Muscle of leg (tissue), 11 donors: Measurements from ENCODE around the gene ZRANB3. TPM values are rescaled to one million over a fixed set of nuclear protein-coding genes. Genes with fewer than 3 reads are reported as not detected.
"Not testable (repeated sequence)": the region's sequence is repeated elsewhere in the genome, so short reads cannot be mapped to it uniquely, and the experiment has no call there.

Source experiments
- DNase-seq: peaks from one replicate; pipeline ENCODE4 v3.0.0; 2013
- H3K27ac ChIP-seq: one replicate; pipeline ENCODE4 v1.5.1; 2013; ENCODE audit warnings: mild to moderate bottlenecking, low read length, control low read depth
- H3K27me3 ChIP-seq: one replicate; pipeline ENCODE4 v1.6.1; 2013; ENCODE audit warnings: low read length; ENCODE audit not compliant: control insufficient read depth, insufficient read depth
- H3K36me3 ChIP-seq: one replicate; pipeline ENCODE4 v1.6.1; 2013; ENCODE audit warnings: low read length; ENCODE audit not compliant: control insufficient read depth, insufficient read depth
- H3K4me1 ChIP-seq: one replicate; pipeline ENCODE4 v1.6.1; 2013; ENCODE audit warnings: low read length; ENCODE audit not compliant: control insufficient read depth, insufficient read depth
- H3K4me3 ChIP-seq: one replicate; pipeline ENCODE4 v1.5.1; 2013; ENCODE audit warnings: low read length, control low read depth
- H3K9me3 ChIP-seq: replicated peaks from 2 replicates; pipeline ENCODE4 v1.6.1; 2013; ENCODE audit warnings: low read depth, low read length; ENCODE audit not compliant: control insufficient read depth
- WGBS: methylation state at CpG from one replicate; pipeline ENCODE4 v1.1.5; 2013; ENCODE audit warnings: missing lambda C conversion rate; ENCODE audit not compliant: insufficient coverage; 5-methylcytosine and 5-hydroxymethylcytosine counted together
- polyA plus RNA-seq, 8 donors: library from polyadenylated mRNA; unstranded; fragments of 120-200 nt; gene quantifications; one replicate each; pipeline versions ENCODE4 v1.2.1 to v1.2.3, GENCODE V29; 2013; ENCODE audit warnings: inconsistent platforms in 1 of 8, low replicate concordance in 1 of 8; ENCODE audit not compliant: insufficient read length in 8 of 8, insufficient read depth in 1 of 8
- total RNA-seq: library from RNA; stranded (reverse); fragments of 120-200 nt; gene quantifications from one replicate; pipeline ENCODE4 v1.2.4, GENCODE V29; 2013

ZRANB3 gene
- total and polyA plus RNA-seq, 9 donors, result 4.9 to 9.1 (median 6.5) TPM

GRCh38 chr2:135373702-135374101 is 157.3 kb downstream of the ZRANB3 start:
- no peaks in the 10 kb centered on the region for H3K4me1 ChIP-seq
- H3K36me3 ChIP-seq, result no peaks in the 10 kb centered on the region
- no peak overlapping the region for H3K4me3 ChIP-seq
- no CpG with 5 or more reads among the region's 4 CpGs for WGBS
- no peaks in the 10 kb centered on the region for H3K9me3 ChIP-seq
- H3K27me3 ChIP-seq, result no peaks in the 10 kb centered on the region
- H3K27ac ChIP-seq, result no peak overlapping the region
- DNase-seq, result no peak

DNA sequence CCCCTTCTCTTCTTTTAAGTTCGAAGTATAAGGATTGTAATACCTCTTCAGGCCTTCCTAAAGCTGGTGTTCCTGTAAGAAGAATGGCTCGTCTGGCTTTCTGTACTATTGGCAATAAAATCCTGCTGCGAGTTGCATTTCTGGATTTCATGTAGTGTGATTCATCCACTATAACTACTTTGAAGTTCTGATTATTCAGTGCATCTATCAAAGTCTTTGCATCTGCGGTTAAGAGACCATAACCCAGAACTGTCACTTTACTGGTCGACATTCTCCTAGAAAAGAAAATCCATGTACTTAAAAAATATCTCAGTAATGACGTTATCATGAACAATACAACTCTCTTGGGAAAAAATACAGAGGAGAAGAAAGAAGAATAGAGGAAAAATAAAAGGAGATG is 181.1 kb downstream of the ZRANB3 start:
- no peaks in the 10 kb centered on the region for H3K36me3 ChIP-seq
- no peaks in the 10 kb centered on the region for H3K9me3 ChIP-seq
- WGBS, result no CpG with 5 or more reads among the region's 6 CpGs
- H3K27ac ChIP-seq, result no peak overlapping the region
- H3K4me1 ChIP-seq, result no peaks in the 10 kb centered on the region
- DNase-seq, result no peak
- H3K4me3 ChIP-seq, result no peak overlapping the region
- H3K27me3 ChIP-seq, result no peaks in the 10 kb centered on the region

- no CpG with 5 or more reads among the region's 5 CpGs for WGBS
- not testable (repeated sequence) for H3K36me3 ChIP-seq, H3K27me3 ChIP-seq, H3K4me1 ChIP-seq, H3K4me3 ChIP-seq, H3K27ac ChIP-seq, DNase-seq, H3K9me3 ChIP-seq
These were observed 182.8 kb downstream of the ZRANB3 start for GRCh38 chr2:135348096-135348704.

GRCh38 chr2:135337071-135337470 is 193.9 kb downstream of the ZRANB3 start:
- Histone ChIP-seq H3K36me3 (no peaks in the 10 kb centered on the region), H3K27ac (no peak overlapping the region), H3K27me3 (no peaks in the 10 kb centered on the region), H3K9me3 (no peaks in the 10 kb centered on the region), H3K4me3 (no peak overlapping the region), H3K4me1 (no peaks in the 10 kb centered on the region)
- DNase-seq, result peak; percentile 1
- no CpG with 5 or more reads among the region's 3 CpGs for WGBS

DNA sequence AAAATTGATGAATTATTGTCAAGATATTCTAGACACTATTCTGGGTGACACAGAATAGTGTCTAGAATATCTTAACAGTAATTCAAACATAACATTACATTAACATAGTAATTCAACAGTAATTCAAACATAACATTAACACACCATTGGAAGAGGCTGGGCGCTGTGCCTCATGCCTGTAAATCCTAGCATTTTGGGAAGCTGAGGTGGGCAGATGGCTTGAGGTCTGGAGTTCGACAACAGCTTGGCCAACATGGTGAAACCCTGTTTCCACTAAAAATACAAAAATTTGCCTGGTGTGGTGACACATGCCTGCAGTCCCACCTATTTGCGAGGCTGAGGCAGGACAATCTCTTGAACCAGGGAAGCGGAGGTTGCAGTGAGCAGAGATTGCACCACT is 195.8 kb downstream of the ZRANB3 start:
- Histone ChIP-seq H3K27me3 (no peaks in the 10 kb centered on the region), H3K27ac (no peak overlapping the region), H3K36me3 (no peaks in the 10 kb centered on the region), H3K4me1 (no peaks in the 10 kb centered on the region), H3K9me3 (no peaks in the 10 kb centered on the region), H3K4me3 (no peak overlapping the region)
- WGBS, result 90% methylated on average over 2 of the region's 4 CpGs
- no peak for DNase-seq

DNA sequence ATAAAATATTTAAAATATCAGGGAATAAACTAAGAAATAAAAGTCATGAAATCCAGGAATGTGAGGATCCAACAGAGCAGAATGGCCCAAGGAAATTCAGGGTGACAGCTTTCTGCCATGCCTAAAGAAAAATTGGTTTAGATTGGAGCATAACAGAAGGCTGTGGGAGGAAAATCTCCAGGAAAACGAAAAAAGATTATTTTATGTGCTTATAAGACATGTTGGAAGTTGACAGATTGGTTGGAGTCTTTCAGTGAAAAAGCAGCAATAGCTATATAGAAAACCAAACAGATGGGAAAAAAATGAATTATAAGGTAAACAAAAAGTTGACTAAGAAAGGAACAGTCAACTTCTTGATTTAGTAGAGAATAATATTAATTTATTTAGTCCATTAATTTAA is 203.9 kb downstream of the ZRANB3 start:
- Histone ChIP-seq H3K4me1 (no peaks in the 10 kb centered on the region), H3K9me3 (no peaks in the 10 kb centered on the region), H3K27ac (no peak overlapping the region), H3K4me3 (no peak overlapping the region), H3K27me3 (no peaks in the 10 kb centered on the region), H3K36me3 (no peaks in the 10 kb centered on the region)
- no peak for DNase-seq
- no CpG with 5 or more reads among the region's 1 CpG for WGBS

GRCh38 chr2:135320465-135321355 is 210.3 kb downstream of the ZRANB3 start:
- no peak overlapping the region for H3K27ac ChIP-seq
- no peak overlapping the region for H3K4me3 ChIP-seq
- H3K36me3 ChIP-seq, result no peaks in the 10 kb centered on the region
- no CpG with 5 or more reads among the region's 4 CpGs for WGBS
- no peaks in the 10 kb centered on the region for H3K9me3 ChIP-seq
- H3K4me1 ChIP-seq, result no peaks in the 10 kb centered on the region
- peak; percentile 29 for DNase-seq
- H3K27me3 ChIP-seq, result no peaks in the 10 kb centered on the region

GRCh38 chr2:135318808-135319207 is 212.2 kb downstream of the ZRANB3 start:
- H3K36me3 ChIP-seq, result no peaks in the 10 kb centered on the region
- WGBS, result no CpG with 5 or more reads among the region's 2 CpGs
- H3K4me3 ChIP-seq, result no peak overlapping the region
- no peak overlapping the region for H3K27ac ChIP-seq
- no peaks in the 10 kb centered on the region for H3K4me1 ChIP-seq
- H3K27me3 ChIP-seq, result no peaks in the 10 kb centered on the region
- H3K9me3 ChIP-seq, result no peaks in the 10 kb centered on the region
- no peak for DNase-seq

DNA sequence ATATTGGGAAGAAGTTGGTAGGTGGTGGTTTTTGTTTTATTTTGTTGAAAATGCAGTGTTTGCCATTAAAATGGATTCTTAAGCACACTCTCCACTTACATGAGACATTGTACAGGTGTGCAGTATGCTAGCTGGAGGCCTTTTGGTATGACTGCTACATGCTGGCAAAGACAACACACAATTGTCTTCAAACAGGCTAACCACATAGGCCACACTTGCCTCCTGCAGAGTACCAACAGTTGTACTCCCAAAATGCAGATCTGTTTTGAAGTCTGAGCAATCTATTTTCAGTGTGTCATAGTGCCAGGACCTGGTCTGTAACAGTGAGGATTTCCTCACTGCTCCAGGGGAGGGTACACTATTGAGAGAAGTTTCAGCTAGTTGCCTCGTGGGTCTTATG is 213.6 kb downstream of the ZRANB3 start:
- no CpG with 5 or more reads among the region's 1 CpG for WGBS
- H3K36me3 ChIP-seq, result no peaks in the 10 kb centered on the region
- no peaks in the 10 kb centered on the region for H3K27me3 ChIP-seq
- H3K27ac ChIP-seq, result no peak overlapping the region
- no peaks in the 10 kb centered on the region for H3K4me1 ChIP-seq
- no peak for DNase-seq
- H3K9me3 ChIP-seq, result no peaks in the 10 kb centered on the region
- no peak overlapping the region for H3K4me3 ChIP-seq

DNA sequence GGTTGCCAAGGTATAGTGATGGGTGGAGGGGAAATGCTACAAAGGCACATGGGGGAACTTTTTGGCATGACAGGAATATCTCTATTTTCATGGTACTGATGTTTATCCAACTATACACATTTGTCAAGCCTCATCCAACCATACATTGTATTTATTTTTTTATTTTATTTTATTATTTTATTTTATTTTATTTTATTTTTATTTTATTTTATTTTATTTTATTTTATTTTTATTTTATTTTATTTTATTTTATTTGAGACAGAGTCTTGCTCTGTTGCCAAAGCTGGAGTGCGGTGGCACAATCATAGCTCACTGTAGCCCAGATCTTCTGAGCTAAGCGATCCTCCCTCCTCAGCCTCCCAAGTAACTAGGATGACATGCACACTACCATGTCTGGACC is 219.1 kb downstream of the ZRANB3 start:
- no peaks in the 10 kb centered on the region for H3K27me3 ChIP-seq
- H3K36me3 ChIP-seq, result no peaks in the 10 kb centered on the region
- no peak for DNase-seq
- no peak overlapping the region for H3K4me3 ChIP-seq
- H3K9me3 ChIP-seq, result no peaks in the 10 kb centered on the region
- no peak overlapping the region for H3K27ac ChIP-seq
- no peaks in the 10 kb centered on the region for H3K4me1 ChIP-seq
- no CpG with 5 or more reads among the region's 2 CpGs for WGBS
